Measurements from ENCODE around the gene USP5.

DNA sequence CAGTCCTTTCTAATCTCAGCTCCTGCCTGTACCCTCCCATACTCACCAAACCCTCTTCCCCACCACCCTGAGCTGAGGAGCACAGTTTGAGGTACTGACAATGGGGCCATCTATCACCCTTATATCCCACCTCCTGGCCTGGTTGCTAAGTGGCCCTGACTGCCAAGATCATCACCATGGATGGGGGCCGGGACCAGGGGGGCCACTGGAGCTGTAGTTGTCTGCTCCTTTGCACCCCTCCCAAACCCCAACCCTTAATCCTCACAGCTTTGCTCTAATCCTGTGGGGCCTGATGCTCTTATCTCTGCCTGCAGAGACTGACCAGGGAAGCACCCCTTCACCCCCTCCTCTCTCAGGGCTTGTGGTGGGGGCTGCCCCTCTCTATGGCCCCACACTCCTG is 11.6 kb upstream of the USP5 start:
- TF ChIP-seq POLR2AphosphoS5 (IDR thresholded peaks at IDR 0.05) (no peak), POLR2A (IDR thresholded peaks at IDR 0.05) (no peak)
